Common myeloid progenitor, CD34-positive (primary cell): Measurements from ENCODE around the gene CDK19.
"Not testable (repeated sequence)": the region's sequence is repeated elsewhere in the genome, so short reads cannot be mapped to it uniquely, and the experiment has no call there.

Experiments
- CTCF ChIA-PET: fragments of 350-600 bp; sonication (Branson Sonifier 250); formaldehyde crosslinking; loops from one replicate; lab custom pipeline; 2021; ENCODE audit warnings: antibody characterized with exemption; lab: Charles Lee
- POLR2A ChIA-PET: fragments of 350-600 bp; sonication (Branson Sonifier 250); formaldehyde crosslinking; loops from one replicate; lab custom pipeline; 2021; ENCODE audit warnings: antibody characterized with exemption; lab: Charles Lee
- DNase-seq, 3 donors: peaks; one replicate each; pipeline versions ENCODE4 v3.0.0 to v3.0.0-alpha.2; 2013
- H3K27ac ChIP-seq, 2 experiments: 1 replicate in 1 of 2; 2 replicates in 1 of 2; pipeline ENCODE4 v1.7.0; 2013; ENCODE audit warnings: inconsistent platforms in 2 of 2, low read length in 2 of 2, mild to moderate bottlenecking in 2 of 2, low read depth in 1 of 2, moderate library complexity in 1 of 2; ENCODE audit not compliant: severe bottlenecking in 2 of 2, insufficient read depth in 1 of 2, poor library complexity in 1 of 2
- H3K27me3 ChIP-seq, 5 experiments: replicated peaks in 2 of 5; 1 replicate in 3 of 5; 2 replicates in 2 of 5; pipeline versions ENCODE4 v1.6.1 to v1.7.0; 2013; ENCODE audit warnings: low read length in 4 of 5, mild to moderate bottlenecking in 2 of 5, moderate library complexity in 2 of 5, inconsistent platforms in 1 of 5; ENCODE audit not compliant: insufficient read depth in 5 of 5, control insufficient read depth in 4 of 5
- H3K36me3 ChIP-seq, 4 experiments: 1 replicate in 2 of 4; 2 replicates in 2 of 4; pipeline versions ENCODE4 v1.6.1 to v1.7.0; 2013; ENCODE audit warnings: low read length in 3 of 4, control low read depth in 1 of 4, mild to moderate bottlenecking in 1 of 4; ENCODE audit not compliant: control insufficient read depth in 4 of 4, insufficient read depth in 4 of 4
- H3K4me1 ChIP-seq, 4 experiments: 1 replicate in 3 of 4; 2 replicates in 1 of 4; pipeline versions ENCODE4 v1.6.1 to v1.7.1; 2013; ENCODE audit warnings: low read length in 3 of 4, mild to moderate bottlenecking in 3 of 4, control low read depth in 1 of 4, inconsistent platforms in 1 of 4, moderate library complexity in 1 of 4; ENCODE audit not compliant: control insufficient read depth in 4 of 4, insufficient read depth in 4 of 4; ENCODE audit errors: control extremely low read depth in 1 of 4
- H3K4me3 ChIP-seq, 7 experiments: 1 replicate in 4 of 7; 2 replicates in 3 of 7; pipeline versions ENCODE4 v1.5.1 to v1.7.0; 2013; ENCODE audit warnings: mild to moderate bottlenecking in 7 of 7, low read length in 6 of 7, moderate library complexity in 6 of 7, inconsistent platforms in 2 of 7, low read depth in 2 of 7, control low read depth in 1 of 7; ENCODE audit not compliant: insufficient read depth in 4 of 7, control insufficient read depth in 1 of 7; ENCODE audit errors: extremely low read depth in 1 of 7
- H3K9me3 ChIP-seq, 5 experiments: 1 replicate in 4 of 5; 2 replicates in 1 of 5; pipeline versions ENCODE4 v1.6.1 to v1.7.1; 2013; ENCODE audit warnings: low read length in 4 of 5, mild to moderate bottlenecking in 2 of 5, inconsistent platforms in 1 of 5, low read depth in 1 of 5, moderate library complexity in 1 of 5; ENCODE audit not compliant: control insufficient read depth in 4 of 5, insufficient read depth in 2 of 5; ENCODE audit errors: control extremely low read depth in 1 of 5
- WGBS: methylation state at CpG from one replicate; pipeline ENCODE4 v1.1.5; 2013; ENCODE audit not compliant: insufficient coverage; 5-methylcytosine and 5-hydroxymethylcytosine counted together

The CDK19 gene

GRCh38 chr6:110613356-110613755 lies 201.9 kb downstream of the CDK19 start:
- Histone ChIP-seq H3K36me3 (peaks cover 0 to 42% (median 16%) of the 10 kb centered on the region in 4 experiments), H3K27me3 (no peaks in the 10 kb centered on the region), H3K4me3 (no peak overlapping the region), H3K27ac (no peak overlapping the region), H3K9me3 (no peaks in the 10 kb centered on the region), H3K4me1 (peaks cover 0 to 7% (median 5%) of the 10 kb centered on the region in 4 experiments)
- 100% methylated on average over 2 of the region's 6 CpGs for WGBS
- POLR2A ChIA-PET = no interaction called here
- CTCF ChIA-PET = interaction anchor here (1.6 kb wide), 2 partner anchors 85 to 388 kb away, joined by 3 read pairs; no protein-coding TSS in a partner anchor
- DNase-seq = no peak

- ChIA-PET CTCF (no interaction called here), POLR2A (no interaction called here)
- Histone ChIP-seq H3K27ac (no peak overlapping the region), H3K9me3 (no peaks in the 10 kb centered on the region), H3K4me1 (peaks cover 0 to 6% (median 5%) of the 10 kb centered on the region in 4 experiments), H3K36me3 (peaks cover 0 to 42% (median 16%) of the 10 kb centered on the region in 4 experiments), H3K4me3 (no peak overlapping the region), H3K27me3 (no peaks in the 10 kb centered on the region)
- no peak for DNase-seq
- 100% methylated on average over 1 of the region's 1 CpG for WGBS
Observed at GRCh38 chr6:110612298-110612697, 203.0 kb downstream of the CDK19 start.

GRCh38 chr6:110609101-110609500 lies 206.2 kb downstream of the CDK19 start:
- ChIA-PET POLR2A (no interaction called here), CTCF (interaction anchor here (0.9 kb wide), 1 partner anchor 19 kb away, joined by 3 read pairs; no protein-coding TSS in a partner anchor)
- Histone ChIP-seq H3K36me3 (peaks cover 0 to 27% (median 10%) of the 10 kb centered on the region in 4 experiments), H3K27me3 (no peaks in the 10 kb centered on the region), H3K4me1 (no peaks in the 10 kb centered on the region), H3K27ac (no peak overlapping the region), H3K9me3 (no peaks in the 10 kb centered on the region), H3K4me3 (no peak overlapping the region)
- WGBS = no CpG with 5 or more reads among the region's 2 CpGs
- DNase-seq = no peak

- H3K9me3 ChIP-seq = no peaks in the 10 kb centered on the region
- 100% methylated on average over 1 of the region's 2 CpGs for WGBS
- ChIA-PET POLR2A (no interaction called here), CTCF (no interaction called here)
- no peaks in the 10 kb centered on the region for H3K4me1 ChIP-seq
- H3K27ac ChIP-seq = no peak overlapping the region
- no peak for DNase-seq
- no peaks in the 10 kb centered on the region for H3K27me3 ChIP-seq
- no peak overlapping the region for H3K4me3 ChIP-seq
- peaks cover 0 to 19% (median 6%) of the 10 kb centered on the region in 4 experiments for H3K36me3 ChIP-seq
Observed at GRCh38 chr6:110608151-110608550, 207.1 kb downstream of the CDK19 start.

GRCh38 chr6:110606151-110606550 lies 209.1 kb downstream of the CDK19 start:
- Histone ChIP-seq H3K27me3 (no peaks in the 10 kb centered on the region), H3K36me3 (peaks cover 0 to 6% (median 1%) of the 10 kb centered on the region in 4 experiments), H3K4me3 (no peak overlapping the region), H3K4me1 (no peaks in the 10 kb centered on the region), H3K9me3 (no peaks in the 10 kb centered on the region), H3K27ac (no peak overlapping the region)
- WGBS = 100% methylated on average over 1 of the region's 4 CpGs
- DNase-seq = no peak
- ChIA-PET CTCF (no interaction called here), POLR2A (no interaction called here)

- H3K4me1 ChIP-seq, H3K4me3 ChIP-seq, POLR2A ChIA-PET, CTCF ChIA-PET, DNase-seq, H3K9me3 ChIP-seq, H3K36me3 ChIP-seq, H3K27me3 ChIP-seq, H3K27ac ChIP-seq: not testable (repeated sequence)
- WGBS = no CpG with 5 or more reads among the region's 3 CpGs
Observed at GRCh38 chr6:110600640-110601039, 214.6 kb downstream of the CDK19 start.

GRCh38 chr6:110597761-110598160 lies 217.5 kb downstream of the CDK19 start:
- POLR2A ChIA-PET = no interaction called here
- CTCF ChIA-PET = no interaction called here
- WGBS = 100% methylated on average over 2 of the region's 3 CpGs

More at GRCh38 chr6:110597761-110598160, 217.5 kb downstream of the CDK19 start:
- H3K27me3 ChIP-seq = no peaks in the 10 kb centered on the region
- no peak overlapping the region for H3K27ac ChIP-seq
- no peaks in the 10 kb centered on the region for H3K4me1 ChIP-seq
- DNase-seq = no peak
- H3K4me3 ChIP-seq = no peak overlapping the region
- H3K36me3 ChIP-seq = peaks cover 0 to 2% (median 0%) of the 10 kb centered on the region in 4 experiments
- H3K9me3 ChIP-seq = peaks cover 1 to 9% (median 5%) of the 10 kb centered on the region in 5 experiments
